SU-DHL-6 (cell line): ENCODE results near the gene NFIX.

Experiments
- H2AFZ ChIP-seq: fragments of 200-600 bp; sonication (generic); 2 replicates; pipeline ENCODE4 v1.6.1; 2014; ENCODE audit warnings: low read depth, mild to moderate bottlenecking, moderate library complexity, mixed read lengths, antibody characterized with exemption, low read length; ENCODE audit not compliant: severe bottlenecking
- H3F3A ChIP-seq: fragments of 200-600 bp; shearing (Covaris generic); 2 replicates; pipeline ENCODE4 v1.6.0; 2016; ENCODE audit warnings: antibody characterized with exemption, mild to moderate bottlenecking; ENCODE audit not compliant: insufficient read depth
- H3K27ac ChIP-seq: fragments of 200-600 bp; sonication (generic); 2 replicates; pipeline ENCODE4 v1.5.1; 2016; ENCODE audit warnings: low read depth, mild to moderate bottlenecking, low read length, moderate library complexity, mixed read lengths
- H3K27me3 ChIP-seq: fragments of 200-600 bp; sonication (generic), shearing (Covaris generic); 2 replicates; pipeline ENCODE4 v1.6.0; 2014; ENCODE audit warnings: mild to moderate bottlenecking, low read length
- H3K36me3 ChIP-seq: fragments of 200-600 bp; sonication (generic); 2 replicates; pipeline ENCODE4 v1.6.1; 2014; ENCODE audit warnings: mild to moderate bottlenecking, low read length, mixed read lengths
- H3K4me2 ChIP-seq: fragments of 300-600, 200-600 bp; shearing (Covaris generic), sonication (generic); 2 replicates; pipeline ENCODE4 v1.6.0; 2014; ENCODE audit warnings: low read length, low read depth, mild to moderate bottlenecking; ENCODE audit not compliant: poor library complexity, severe bottlenecking
- H3K4me3 ChIP-seq: fragments of 200-600 bp; sonication (generic); 2 replicates; pipeline ENCODE4 v1.5.1; 2014; ENCODE audit warnings: antibody characterized with exemption, low read length, mild to moderate bottlenecking, mixed read lengths; ENCODE audit not compliant: insufficient read depth, poor library complexity, severe bottlenecking
- H3K79me2 ChIP-seq: fragments of 200-600 bp; sonication (generic); 2 replicates; pipeline ENCODE4 v1.6.1; 2014; ENCODE audit warnings: mild to moderate bottlenecking, low read length, moderate library complexity; ENCODE audit not compliant: insufficient read depth
- H3K9ac ChIP-seq: fragments of 200-600 bp; sonication (generic); 2 replicates; pipeline ENCODE4 v1.7.0; 2014; ENCODE audit warnings: mild to moderate bottlenecking, low read length
- H3K9me2 ChIP-seq: fragments of 200-600 bp; sonication (generic); replicated peaks from 2 replicates; pipeline ENCODE4 v1.6.1; 2014; ENCODE audit warnings: low read length; ENCODE audit not compliant: insufficient read depth
- H3K9me3 ChIP-seq: fragments of 200-600 bp; sonication (generic); 2 replicates; pipeline ENCODE4 v1.6.1; 2014; ENCODE audit warnings: low read length, mixed read lengths; ENCODE audit not compliant: insufficient read depth
- H4K20me1 ChIP-seq: fragments of 200-600 bp; sonication (generic); 2 replicates; pipeline ENCODE4 v1.6.1; 2014; ENCODE audit warnings: low read depth, mild to moderate bottlenecking, antibody characterized with exemption, low read length, moderate library complexity, mixed read lengths
- EZH2phosphoT487 ChIP-seq: fragments of 200-600 bp; sonication (generic), shearing (Covaris generic); conservative IDR thresholded peaks from 2 replicates; pipeline ENCODE4 v1.6.1; 2018; ENCODE audit warnings: mild to moderate bottlenecking, antibody characterized with exemption, low read length, moderate library complexity, mixed read lengths
- TF ChIP-seq, protein P1 (sequence below): fragments of 200-600 bp; sonication (generic); IDR thresholded peaks from one replicate; pipeline ENCODE4 v1.5.1; 2017; ENCODE audit warnings: antibody characterized with exemption, mild to moderate bottlenecking, low read length, moderate library complexity; ENCODE audit not compliant: insufficient read depth, poor library complexity, severe bottlenecking

NFIX gene

DNA sequence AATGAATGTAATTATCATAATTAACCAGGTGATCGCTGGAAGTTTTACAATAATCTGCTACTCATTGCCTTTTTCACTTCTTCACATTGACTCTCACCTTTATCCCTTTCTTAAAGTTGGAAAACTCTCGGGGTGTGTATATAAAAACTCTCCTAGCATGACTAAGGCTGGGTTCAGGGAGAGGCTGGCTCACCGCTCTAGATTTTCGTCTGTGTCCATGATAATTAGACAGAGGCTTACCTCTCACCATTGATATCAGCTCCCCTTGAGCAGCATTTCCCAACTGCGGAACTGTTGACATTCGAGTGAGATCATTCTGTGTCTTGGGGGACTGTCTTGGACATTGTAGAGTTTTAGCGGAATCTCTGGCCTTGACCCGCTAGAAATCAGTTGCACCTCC is 39.4 kb downstream of the NFIX start:
- H3K27ac ChIP-seq: no peak overlapping the region
- no peaks in the 10 kb centered on the region for H3K9me3 ChIP-seq
- TF ChIP-seq, protein P1, sequence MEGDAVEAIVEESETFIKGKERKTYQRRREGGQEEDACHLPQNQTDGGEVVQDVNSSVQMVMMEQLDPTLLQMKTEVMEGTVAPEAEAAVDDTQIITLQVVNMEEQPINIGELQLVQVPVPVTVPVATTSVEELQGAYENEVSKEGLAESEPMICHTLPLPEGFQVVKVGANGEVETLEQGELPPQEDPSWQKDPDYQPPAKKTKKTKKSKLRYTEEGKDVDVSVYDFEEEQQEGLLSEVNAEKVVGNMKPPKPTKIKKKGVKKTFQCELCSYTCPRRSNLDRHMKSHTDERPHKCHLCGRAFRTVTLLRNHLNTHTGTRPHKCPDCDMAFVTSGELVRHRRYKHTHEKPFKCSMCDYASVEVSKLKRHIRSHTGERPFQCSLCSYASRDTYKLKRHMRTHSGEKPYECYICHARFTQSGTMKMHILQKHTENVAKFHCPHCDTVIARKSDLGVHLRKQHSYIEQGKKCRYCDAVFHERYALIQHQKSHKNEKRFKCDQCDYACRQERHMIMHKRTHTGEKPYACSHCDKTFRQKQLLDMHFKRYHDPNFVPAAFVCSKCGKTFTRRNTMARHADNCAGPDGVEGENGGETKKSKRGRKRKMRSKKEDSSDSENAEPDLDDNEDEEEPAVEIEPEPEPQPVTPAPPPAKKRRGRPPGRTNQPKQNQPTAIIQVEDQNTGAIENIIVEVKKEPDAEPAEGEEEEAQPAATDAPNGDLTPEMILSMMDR: no peak
- no peak for TF ChIP-seq EZH2phosphoT487
- H3K27me3 ChIP-seq: no peaks in the 10 kb centered on the region
- no peak overlapping the region for H3K9ac ChIP-seq
- H4K20me1 ChIP-seq: no peaks in the 10 kb centered on the region
- no peak overlapping the region for H3K4me3 ChIP-seq
- H3F3A ChIP-seq: no peaks in the 10 kb centered on the region
- H3K79me2 ChIP-seq: no peaks in the 10 kb centered on the region
- no peak overlapping the region for H2AFZ ChIP-seq
- no peaks in the 10 kb centered on the region for H3K36me3 ChIP-seq
- H3K9me2 ChIP-seq: no peaks in the 10 kb centered on the region
- no peak overlapping the region for H3K4me2 ChIP-seq

- Histone ChIP-seq H3K79me2 (no peaks in the 10 kb centered on the region), H3K4me3 (no peak overlapping the region), H2AFZ (no peak overlapping the region), H3F3A (no peaks in the 10 kb centered on the region), H3K9me2 (no peaks in the 10 kb centered on the region), H3K9me3 (no peaks in the 10 kb centered on the region), H3K27me3 (no peaks in the 10 kb centered on the region), H4K20me1 (no peaks in the 10 kb centered on the region), H3K36me3 (no peaks in the 10 kb centered on the region), H3K4me2 (no peak overlapping the region), H3K9ac (no peak overlapping the region), H3K27ac (no peak overlapping the region)
- TF ChIP-seq, protein P1: no peak
- TF ChIP-seq EZH2phosphoT487: no peak
Measured at GRCh38 chr19:13035820-13036365, 40.6 kb downstream of the NFIX start.

GRCh38 chr19:13036366-13036976 is 41.2 kb downstream of the NFIX start:
- TF ChIP-seq, protein P1: no peak
- TF ChIP-seq EZH2phosphoT487: no peak
- Histone ChIP-seq H3K27ac (no peak overlapping the region), H3K9ac (no peak overlapping the region), H3K4me3 (no peak overlapping the region), H4K20me1 (no peaks in the 10 kb centered on the region), H3K27me3 (no peaks in the 10 kb centered on the region), H3K4me2 (no peak overlapping the region), H3K9me3 (no peaks in the 10 kb centered on the region), H3F3A (no peaks in the 10 kb centered on the region), H2AFZ (no peak overlapping the region), H3K9me2 (no peaks in the 10 kb centered on the region), H3K36me3 (no peaks in the 10 kb centered on the region), H3K79me2 (no peaks in the 10 kb centered on the region)
